Measurements from ENCODE around the gene ROBO1.

Gene ROBO1

GRCh38 chr3:78604341-78604740, 1163.5 kb downstream of the ROBO1 start:
- DNase-seq (ENCODE audit: low read depth in 2 of 2, low spot score in 1 of 2) = no peak

GRCh38 chr3:78601249-78601648, 1166.5 kb downstream of the ROBO1 start:
- no peak for DNase-seq (ENCODE audit: low read depth in 2 of 2, low spot score in 1 of 2)

GRCh38 chr3:78589778-78590177, 1178.0 kb downstream of the ROBO1 start:
- DNase-seq (ENCODE audit: low read depth in 2 of 2, low spot score in 1 of 2) = no peak

GRCh38 chr3:78588906-78589621, 1178.7 kb downstream of the ROBO1 start:
- no peak for DNase-seq (ENCODE audit: low read depth in 2 of 2, low spot score in 1 of 2)

GRCh38 chr3:78580681-78581080, 1187.1 kb downstream of the ROBO1 start:
- DNase-seq (ENCODE audit: low read depth in 2 of 2, low spot score in 1 of 2) = no peak

- DNase-seq (ENCODE audit: low read depth in 2 of 2, low spot score in 1 of 2) = no peak
Observed at GRCh38 chr3:78571486-78571885, 1196.3 kb downstream of the ROBO1 start.

- DNase-seq (ENCODE audit: low read depth in 2 of 2, low spot score in 1 of 2) = no peak
Observed at GRCh38 chr3:78570496-78570895, 1197.3 kb downstream of the ROBO1 start.

GRCh38 chr3:78569804-78570203, 1198.0 kb downstream of the ROBO1 start:
- no peak for DNase-seq (ENCODE audit: low read depth in 2 of 2, low spot score in 1 of 2)

- DNase-seq (ENCODE audit: low read depth in 2 of 2, low spot score in 1 of 2) = no peak
Observed at GRCh38 chr3:78565712-78566111, 1202.1 kb downstream of the ROBO1 start.

- no peak for DNase-seq (ENCODE audit: low read depth in 2 of 2, low spot score in 1 of 2)
Observed at GRCh38 chr3:78562328-78562727, 1205.5 kb downstream of the ROBO1 start.

Data from stimulated activated CD8-positive, alpha-beta memory T cell treated with anti-CD3 and anti-CD28 coated beads, Interleukin-4, amount 100 ng/mL, for 4 hours (primary cell).